Measurements from ENCODE around the gene PTPN3.

The PTPN3 gene

DNA sequence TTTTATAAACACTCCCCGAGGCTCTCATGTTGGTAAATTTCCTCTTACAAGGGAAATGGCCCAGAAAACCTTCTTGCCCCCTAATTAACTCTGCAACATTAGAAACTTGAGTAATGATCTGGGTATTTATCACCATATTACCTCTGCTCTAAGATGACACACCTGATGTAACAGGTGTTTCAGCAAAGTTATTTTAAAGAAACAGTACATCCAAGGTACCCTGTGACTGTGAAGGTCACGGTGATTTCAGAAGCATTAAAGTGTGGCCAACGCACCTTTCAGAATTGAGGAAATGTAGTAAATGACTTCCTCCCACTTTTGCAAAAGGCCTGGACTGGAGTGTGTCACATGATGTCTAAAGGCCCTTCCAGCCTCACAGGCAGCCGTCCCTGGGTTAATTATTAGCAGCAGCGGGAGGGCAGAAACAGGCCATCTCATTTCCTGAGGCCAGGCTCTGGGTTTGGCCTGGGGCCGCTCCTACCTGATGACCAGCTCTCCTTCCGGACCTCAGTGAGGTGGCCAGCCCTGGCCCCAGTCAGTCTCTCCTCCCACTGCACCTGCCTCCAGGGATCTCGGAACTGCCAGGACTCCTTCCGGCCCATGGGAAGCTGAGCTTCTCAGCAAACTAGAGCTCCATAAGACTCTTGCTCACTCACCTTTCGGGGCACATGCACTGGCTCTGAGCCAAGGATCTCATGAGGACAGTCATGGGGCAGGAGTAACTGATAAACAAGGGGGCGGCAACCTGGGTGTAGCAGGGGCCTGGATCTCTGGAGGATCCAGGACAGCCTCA lies 20.7 kb downstream of the PTPN3 start:
- no peak for DNase-seq (ENCODE audit: low read depth in 4 of 4, low spot score in 1 of 4)

DNA sequence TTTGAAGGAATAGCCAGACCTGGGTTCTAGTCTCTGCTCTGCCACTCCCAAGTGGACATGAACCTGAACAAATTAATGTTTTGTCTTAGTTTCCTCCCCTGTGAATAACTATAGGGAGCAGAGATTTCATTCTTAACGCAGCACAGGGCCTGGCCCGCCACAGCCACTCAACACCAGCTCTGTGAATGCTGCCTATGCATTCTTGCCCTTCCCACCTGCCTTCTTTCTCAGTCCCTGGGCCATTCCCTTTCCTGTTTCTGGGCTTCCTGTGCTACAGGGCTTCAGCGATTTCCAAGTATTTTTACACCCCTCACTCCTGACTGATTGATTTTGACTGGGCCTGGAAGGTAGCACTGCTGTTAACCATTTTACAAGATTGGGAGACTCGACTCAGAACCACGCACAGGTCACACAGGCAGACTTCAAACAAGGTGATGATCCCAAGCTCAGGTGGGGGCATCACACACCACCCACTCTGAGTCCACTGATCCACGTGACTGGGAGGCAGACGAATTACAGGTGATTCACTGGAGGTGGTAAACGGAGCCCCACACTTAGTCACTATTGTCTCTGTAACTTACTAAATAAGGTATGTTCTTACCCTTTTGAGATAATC lies 21.4 kb downstream of the PTPN3 start:
- no peak for DNase-seq (ENCODE audit: low read depth in 4 of 4, low spot score in 1 of 4)

DNA sequence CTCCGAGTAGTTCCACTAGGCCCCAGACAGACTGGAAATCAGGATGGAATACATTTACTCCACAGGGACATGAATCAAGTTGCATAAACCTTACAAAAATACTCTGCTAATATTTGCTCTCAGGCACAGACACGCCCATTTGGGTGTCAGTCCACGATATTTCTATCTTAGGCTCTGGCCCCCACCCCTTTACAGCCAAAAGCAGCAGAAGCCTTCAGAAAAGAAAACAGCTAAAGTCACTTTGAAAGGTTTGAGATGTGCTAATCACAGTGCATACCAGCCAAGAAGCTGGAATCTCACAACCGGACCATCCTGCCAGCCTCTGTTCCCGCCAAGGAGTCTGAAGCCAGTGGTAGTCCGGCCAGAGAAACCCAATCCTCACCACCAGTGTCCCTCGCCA lies 22.6 kb downstream of the PTPN3 start:
- no peak for DNase-seq (ENCODE audit: low read depth in 4 of 4, low spot score in 1 of 4)

DNA sequence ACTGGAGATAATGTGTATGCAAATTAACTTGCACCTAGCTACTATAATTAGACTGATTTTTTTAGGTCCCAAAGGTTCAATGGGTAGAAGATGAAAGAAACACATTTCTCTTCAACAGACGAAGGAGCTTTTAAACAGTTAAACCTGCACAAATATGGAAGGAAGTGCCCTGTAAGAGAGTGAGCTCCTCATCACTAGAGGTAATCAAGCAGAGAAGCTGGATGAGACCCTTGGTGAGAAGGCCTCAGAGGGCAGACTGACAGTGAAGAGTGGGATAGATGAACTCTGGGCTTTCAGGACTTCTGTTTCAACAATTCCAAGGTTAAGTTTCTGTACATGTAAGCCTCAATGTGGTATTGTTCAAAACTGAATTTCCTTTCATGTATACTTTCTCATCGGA lies 23.2 kb downstream of the PTPN3 start:
- DNase-seq (ENCODE audit: low read depth in 4 of 4, low spot score in 1 of 4), result no peak

DNA sequence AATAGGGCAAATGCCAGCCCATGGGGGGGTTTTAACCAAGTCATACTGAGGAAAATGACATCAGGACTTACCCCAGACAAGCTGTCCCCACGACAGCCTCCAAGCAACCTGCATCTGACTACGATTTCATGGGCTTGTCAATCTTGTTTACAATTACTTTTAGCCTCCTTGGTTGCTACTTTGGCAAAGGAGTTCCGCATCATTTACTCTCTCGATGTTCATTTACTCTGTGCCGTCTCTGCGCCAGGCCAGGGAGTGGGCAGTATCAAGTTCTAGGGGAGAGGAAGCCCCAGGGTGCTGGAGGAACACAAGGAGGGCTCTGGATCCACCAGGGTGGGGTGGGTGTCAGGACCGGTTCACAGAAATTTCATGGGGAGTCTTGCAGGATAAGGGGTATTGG lies 23.9 kb downstream of the PTPN3 start:
- no peak for DNase-seq (ENCODE audit: low read depth in 4 of 4, low spot score in 1 of 4)

DNA sequence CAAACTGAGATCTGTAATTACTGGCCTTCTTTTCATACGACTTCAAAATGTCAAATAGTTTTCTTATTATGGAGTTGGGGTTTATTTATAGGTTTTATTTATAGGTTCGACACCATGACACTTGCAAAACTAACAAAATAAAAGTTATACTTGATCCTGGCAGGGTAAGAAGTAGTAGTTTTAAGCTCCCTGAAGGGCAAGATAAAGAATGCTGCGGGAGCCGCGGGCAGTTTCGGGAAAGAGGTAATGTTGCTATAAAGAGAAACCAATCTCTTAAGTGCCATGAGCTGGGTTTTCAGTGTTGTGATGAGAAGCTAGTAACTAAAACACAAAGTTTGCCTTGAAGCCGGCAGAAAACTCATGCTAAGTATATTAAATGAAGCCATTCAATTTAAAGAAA lies 24.8 kb downstream of the PTPN3 start:
- DNase-seq (ENCODE audit: low read depth in 4 of 4, low spot score in 1 of 4), result no peak

DNA sequence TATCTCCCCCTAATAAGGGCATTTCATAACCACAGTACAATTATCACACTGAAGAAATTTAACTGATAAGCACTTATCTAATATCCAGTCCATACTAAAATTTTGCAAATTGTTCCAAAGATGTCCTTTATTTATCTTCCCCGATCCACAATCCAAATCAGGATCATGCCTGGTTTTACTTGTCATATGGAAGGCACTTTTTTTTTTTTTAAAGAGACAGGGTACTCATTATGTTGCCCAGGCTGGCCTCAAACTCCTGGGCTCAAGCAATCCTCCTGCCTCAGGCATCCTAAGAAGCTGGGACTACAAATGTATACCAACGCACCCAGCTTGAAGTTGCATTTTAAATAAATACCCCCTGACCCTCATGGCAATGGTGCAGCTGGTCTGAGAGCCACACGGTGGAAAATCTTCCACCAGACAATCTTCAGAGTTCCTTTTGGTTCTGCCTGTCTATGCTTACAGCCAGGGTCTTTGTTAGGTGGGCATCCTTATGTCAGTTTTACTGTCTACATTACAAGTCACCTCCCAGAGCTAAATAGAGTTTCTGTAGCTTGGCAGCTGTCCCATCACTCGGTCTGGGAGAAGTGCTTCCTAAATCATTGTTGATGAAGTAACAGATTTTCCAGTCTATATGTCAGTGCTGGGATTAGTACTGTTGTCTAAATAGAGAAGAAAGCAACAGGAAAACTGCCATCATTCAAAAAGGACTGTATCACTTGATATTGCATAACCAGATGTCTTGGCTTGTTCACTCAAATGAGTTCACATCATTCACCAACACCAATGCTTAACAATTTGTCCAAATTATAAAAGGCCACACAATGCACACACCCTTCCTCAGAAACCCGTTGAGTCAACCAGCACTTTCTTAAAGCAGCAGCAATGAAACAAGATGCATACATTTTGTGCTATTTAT lies 26.4 kb downstream of the PTPN3 start:
- DNase-seq (ENCODE audit: low read depth in 4 of 4, low spot score in 1 of 4), result no peak

DNA sequence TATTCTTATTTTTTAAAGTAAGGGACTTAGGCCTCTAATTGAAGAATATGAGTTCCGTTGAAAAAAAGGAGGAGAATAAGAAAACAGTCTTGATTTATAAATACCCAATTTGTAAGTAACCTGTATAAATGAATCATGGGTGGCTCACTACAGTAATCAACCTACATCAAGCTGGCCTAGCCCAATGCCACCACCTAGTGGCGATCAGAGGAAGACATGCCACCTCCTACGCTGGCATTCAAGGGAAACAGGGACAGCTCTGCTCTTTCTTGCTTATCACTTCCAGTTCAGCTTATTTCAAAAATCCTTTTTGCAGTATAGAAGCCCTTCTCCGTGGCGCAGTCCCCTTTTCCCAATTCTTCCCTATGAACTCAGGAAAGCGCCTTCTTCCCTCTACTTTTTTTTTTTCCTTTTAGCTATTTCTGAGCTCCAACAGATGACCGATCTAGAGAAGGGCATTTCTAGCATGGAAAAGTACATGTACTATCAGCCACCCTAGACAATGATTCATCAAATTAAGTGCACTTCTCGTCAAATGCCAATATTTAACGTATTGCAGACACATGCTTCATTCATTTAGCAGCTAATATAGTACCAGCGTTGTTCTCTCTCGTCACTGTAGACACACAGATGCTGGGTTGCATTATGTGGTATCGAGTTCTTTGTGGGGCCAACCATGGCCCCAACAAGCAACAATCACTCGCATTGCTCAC lies 28.3 kb downstream of the PTPN3 start:
- peak; percentile 31 to 52 (median 34) for DNase-seq (ENCODE audit: low read depth in 4 of 4, low spot score in 1 of 4)

DNA sequence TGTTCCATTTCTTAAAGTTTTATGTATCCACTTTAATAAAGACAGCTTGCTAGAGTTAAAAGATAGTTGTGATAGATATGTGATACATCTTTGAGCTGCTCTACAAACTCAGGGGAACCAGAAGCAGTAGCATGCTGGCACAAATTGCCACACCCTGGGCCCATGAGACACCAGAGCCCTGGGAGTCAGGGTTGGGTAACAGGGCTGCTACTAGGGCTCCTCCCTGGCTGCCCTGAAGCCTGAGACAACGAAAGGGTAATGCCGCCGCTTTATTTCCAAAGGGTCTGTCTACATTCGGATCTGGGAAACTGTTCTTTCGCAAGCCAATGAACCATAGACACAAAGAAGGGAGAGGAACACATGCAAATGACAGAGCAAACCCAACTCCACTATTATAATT lies 29.2 kb downstream of the PTPN3 start:
- no peak for DNase-seq (ENCODE audit: low read depth in 4 of 4, low spot score in 1 of 4)

DNA sequence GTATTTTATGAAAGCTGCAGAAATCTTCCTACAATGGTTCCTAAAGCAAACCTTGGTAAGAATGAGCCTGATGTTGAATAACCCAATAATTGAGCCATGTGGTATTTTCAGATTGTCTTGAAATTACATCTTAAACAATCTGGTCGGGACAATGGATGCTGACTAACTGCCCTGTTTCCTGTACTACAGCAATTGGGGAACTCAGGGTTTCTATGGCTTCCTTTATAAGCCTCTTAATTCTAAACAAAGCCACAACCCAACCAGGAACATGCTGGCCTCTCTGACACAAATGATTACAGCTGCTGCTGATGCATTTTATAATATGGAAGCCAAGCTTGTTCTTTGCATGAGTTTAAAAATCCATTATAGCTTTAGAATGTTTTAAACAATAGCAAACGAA lies 30.2 kb downstream of the PTPN3 start:
- DNase-seq (ENCODE audit: low read depth in 4 of 4, low spot score in 1 of 4), result no peak

DNA sequence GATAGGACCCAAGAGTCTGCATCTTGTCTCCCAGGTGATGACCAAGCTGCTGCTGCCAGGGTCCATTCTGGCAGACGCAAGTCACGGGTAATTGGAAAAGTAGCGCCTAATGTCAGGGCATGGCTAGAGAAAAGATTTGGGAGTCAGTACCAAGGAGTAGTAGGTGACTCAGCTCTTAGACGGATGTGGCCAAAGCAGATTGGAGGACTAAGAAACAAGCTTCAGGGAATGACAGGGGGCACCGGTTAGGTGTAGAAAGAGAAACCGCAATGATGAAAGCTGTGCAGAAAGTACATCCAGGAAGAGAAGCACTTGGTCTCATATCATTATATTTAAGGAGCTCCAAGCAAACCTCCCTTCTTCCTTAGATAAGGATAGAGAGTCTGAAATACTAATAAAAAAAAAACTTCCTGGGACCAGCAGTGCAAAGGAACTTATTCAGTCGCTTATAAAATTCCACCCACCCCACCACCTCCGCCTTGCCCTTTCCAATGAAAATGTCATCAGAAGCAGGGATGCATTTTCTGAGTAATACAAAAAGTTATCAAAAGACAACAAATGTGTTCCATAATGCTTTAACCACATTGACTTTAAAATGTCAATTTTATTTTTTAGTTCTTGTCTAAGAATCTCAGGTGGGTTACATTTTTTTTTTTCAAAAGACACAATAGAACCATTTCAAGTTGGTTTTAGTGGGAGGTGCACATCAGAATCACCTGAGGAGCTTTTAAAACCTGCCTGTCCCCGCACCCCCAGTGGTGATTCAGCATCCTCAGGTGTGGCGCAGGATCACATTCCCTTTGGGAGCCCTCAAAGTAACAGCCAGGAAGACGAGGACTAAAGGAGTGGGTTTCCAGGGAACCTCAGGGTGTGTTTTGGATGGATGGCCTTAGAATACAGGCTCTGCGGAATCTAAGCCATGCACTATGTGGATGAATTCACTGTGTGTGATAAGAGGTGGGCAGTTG lies 31.2 kb downstream of the PTPN3 start:
- DNase-seq (ENCODE audit: low read depth in 4 of 4, low spot score in 1 of 4), result no peak

DNA sequence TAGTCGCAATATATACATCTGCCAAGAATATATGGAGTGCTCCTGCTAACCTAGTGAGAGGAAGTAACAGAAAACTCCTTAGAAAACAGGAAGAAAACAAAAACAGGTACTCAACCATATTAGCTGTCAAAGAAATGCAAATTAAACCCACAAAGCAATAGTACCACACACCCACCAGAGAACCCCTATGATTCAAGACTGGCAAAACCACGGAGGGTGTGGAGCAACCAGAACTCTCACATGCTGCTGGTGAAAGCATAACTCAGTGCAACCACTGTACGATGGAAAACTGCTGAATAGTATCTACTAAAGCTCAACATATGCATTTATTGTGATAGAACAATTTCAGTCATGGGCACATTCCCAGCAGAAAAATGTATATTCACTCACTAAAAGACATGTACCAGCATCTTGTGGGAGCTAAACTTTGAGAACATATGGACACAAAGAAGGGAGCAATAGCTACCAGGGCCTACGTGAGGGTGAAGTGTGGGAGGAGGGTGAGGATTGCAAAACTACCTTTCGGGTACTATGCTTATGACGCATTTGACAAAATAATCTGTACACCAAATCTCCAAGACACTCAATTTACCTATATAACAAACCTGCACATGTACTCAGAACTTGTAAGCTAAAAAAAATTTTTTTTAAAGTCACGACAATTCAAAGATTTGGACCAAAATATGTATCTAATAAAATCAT lies 34.0 kb downstream of the PTPN3 start:
- DNase-seq (ENCODE audit: low read depth in 4 of 4, low spot score in 1 of 4), result no peak

DNA sequence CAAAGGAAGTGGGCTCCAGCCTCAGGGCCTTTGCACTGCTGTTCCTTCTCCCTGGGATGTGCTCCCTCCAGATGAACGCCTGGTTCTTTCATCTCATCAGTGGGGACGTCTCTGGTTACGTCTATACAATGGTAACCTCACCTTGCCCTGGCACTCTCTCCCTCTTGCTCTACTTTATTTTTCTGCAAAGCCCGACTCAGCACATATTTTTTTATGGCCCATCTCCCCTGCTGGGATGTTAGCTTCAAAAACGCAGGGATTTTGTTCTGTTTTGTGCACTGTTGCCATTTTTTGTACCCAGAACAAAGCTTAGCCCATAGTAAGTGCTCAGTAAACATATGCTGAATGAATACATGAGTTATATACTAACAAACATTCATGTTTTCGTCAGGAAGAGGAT lies 37.5 kb downstream of the PTPN3 start:
- DNase-seq (ENCODE audit: low read depth in 4 of 4, low spot score in 1 of 4), result no peak

DNA sequence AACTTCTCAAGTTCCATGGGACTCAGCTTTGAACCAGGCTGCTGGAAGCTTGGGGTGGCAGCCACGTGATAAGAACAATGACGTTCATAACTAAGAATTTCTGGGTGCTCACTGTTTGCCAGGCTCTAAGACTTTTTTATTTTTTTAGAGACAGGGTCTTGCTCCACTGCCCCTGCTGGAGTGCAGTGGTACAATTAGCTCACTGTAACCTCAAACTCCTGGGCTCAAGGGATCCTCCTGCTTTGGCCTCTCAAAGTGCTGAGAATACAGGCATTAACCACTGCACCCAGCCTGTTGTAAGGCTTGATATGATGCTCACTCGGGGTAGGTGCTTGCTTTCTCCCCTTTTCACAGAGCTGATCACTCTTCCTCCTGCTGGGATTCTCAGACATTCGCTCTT lies 38.7 kb downstream of the PTPN3 start:
- no peak for DNase-seq (ENCODE audit: low read depth in 4 of 4, low spot score in 1 of 4)

DNA sequence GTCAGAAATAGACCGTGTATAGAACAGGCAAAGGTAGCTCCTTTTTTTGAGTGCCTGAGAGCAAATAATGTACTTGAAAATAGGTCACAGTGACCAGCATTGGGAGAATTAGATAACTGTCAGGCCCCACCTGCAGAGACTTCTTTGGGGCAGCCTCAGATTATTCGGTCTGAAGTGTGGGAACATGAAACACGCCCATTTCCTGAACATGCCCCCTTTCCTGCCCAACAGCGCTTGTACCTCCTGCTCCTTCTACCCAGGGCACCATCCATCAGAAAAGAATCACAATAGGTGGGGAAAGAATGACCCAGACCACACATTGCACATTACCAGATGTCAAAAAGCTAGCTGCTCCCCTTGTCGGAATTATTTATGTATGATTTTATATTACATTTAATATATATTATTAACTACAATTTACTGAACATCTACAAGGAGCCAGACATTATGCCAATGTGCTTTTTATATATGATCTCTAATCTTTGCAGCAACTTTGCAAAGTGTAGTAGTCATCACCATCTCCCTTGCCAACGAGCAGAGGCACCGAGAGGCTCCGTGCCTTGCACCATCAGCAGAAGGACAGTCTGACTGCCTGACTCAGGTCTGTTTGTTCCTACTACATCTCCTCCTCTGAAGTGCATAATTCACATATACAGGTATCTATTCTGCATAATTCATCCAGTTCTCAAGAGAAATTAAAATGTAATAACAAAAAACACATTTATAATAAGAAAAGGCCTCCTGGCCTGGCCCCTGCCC lies 39.5 kb downstream of the PTPN3 start:
- DNase-seq (ENCODE audit: low read depth in 4 of 4, low spot score in 1 of 4), result no peak

DNA sequence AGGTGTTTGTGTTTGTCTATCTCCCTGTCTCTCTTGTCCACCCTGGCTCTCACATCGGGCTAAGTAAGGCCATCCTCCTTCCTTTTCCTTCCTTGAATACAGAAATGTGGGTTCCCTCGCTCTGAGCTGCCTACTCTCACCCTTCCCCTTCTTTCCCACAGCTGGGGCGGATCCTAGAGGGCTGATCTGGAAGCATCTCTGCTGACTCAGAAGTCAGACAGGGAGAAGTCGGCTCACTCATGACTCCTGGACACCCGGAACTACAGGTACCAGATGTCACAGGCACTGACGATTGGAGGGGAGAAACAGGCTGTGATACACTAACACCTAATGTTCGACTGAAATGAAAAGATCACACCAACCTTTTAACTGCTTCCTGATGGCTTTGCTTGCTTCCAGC lies 41.3 kb downstream of the PTPN3 start:
- no peak for DNase-seq (ENCODE audit: low read depth in 4 of 4, low spot score in 1 of 4)

DNA sequence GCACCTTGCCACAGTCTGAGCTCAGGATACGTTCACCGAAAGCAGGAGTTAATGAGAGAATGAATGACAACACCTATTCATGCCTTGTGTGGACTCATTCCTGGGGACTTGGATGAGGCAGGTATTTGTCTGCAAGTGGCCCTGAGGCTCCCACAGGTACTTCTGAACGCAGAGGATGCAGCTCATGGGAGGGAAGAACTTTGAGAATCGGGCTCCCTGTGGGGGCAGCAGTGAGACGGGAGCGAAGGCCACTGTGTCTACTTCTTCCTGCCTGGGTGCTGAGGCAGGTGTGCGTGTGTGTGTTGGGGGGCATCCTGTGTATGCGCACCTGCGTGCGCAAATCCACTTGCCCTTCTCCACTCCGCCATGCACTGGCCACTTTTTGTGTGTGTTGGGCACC lies 42.2 kb downstream of the PTPN3 start:
- DNase-seq (ENCODE audit: low read depth in 4 of 4, low spot score in 1 of 4), result no peak

DNA sequence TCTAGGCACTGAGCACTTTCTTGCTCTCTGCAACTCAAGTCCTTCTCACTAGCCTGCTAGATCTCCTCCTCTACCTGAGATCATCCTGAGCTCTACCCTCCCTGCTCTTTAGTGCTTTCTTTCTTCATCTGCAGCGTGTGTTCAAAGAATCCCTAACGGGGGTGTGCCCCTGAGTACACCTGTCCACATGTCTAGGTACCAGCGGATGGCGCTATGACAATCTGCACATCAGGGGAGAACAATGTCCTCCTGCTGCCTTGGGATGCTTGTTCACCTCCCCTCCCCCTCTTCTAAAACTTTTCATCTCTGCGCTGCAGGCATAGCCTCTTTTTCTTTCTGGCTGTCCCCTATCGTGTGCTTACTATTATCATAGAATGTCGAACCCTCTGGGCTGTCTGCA lies 42.7 kb downstream of the PTPN3 start:
- DNase-seq (ENCODE audit: low read depth in 4 of 4, low spot score in 1 of 4), result no peak

DNA sequence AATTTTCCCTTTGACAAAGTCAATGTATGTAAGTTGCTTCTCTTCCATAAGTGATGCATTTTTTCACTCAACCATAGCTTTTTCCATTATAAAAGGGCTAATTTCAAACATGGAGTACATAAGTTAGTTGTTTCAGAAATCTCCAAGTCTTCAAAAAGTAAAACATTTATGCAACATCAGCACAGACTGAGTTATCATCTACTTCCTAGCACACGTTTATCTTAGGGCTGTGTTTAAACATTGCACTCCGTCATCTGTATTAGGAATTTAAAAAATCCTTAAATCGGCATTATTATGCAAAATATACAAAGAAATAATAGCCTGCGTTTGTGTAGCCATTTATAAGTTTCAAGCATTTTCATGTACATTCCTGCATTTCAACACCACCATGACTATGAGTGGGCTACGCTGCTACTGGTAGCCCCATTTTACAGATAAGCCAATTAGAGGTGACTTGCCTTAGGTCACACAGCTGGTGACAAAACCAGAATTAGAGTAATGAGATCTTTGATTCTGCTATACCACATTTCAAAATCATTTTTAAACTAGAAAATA lies 43.4 kb downstream of the PTPN3 start:
- DNase-seq (ENCODE audit: low read depth in 4 of 4, low spot score in 1 of 4), result no peak
